Esophagus squamous epithelium (tissue), 4 donors: Measurements from ENCODE around the gene RBMY1J.

Experiments
- CTCF ChIP-seq, 6 experiments: fragments of 450-650 bp in 4 of 6; fragments of 200-600 bp in 2 of 6; sonication (generic) in 2 of 6; IDR thresholded peaks; one replicate each; pipeline ENCODE4 v1.5.1; 2016 to 2019; ENCODE audit warnings: antibody characterized with exemption in 6 of 6, mild to moderate bottlenecking in 4 of 6, moderate library complexity in 4 of 6
- POLR2A ChIP-seq, 4 donors: fragments of 450-650 bp; IDR thresholded peaks; one replicate each; pipeline ENCODE4 v1.6.1; 2017; ENCODE audit warnings: antibody characterized with exemption in 4 of 4, mild to moderate bottlenecking in 4 of 4, moderate library complexity in 3 of 4

- no peak for TF ChIP-seq CTCF (IDR thresholded peaks at IDR 0.05)
- no peak for TF ChIP-seq POLR2A (IDR thresholded peaks at IDR 0.05)
These were observed 35.8 kb upstream of the RBMY1J start for GRCh38 chrY:22367416-22367815.
